NCI-H2081 treated with DMSO at 0.1 percent for 48 hours (cell line): ENCODE results near the gene OPCML.

Source experiments
- DNase-seq: peaks from one replicate; lab custom pipeline; 2025; lab: John Stamatoyannopoulos, UW

OPCML gene

DNA sequence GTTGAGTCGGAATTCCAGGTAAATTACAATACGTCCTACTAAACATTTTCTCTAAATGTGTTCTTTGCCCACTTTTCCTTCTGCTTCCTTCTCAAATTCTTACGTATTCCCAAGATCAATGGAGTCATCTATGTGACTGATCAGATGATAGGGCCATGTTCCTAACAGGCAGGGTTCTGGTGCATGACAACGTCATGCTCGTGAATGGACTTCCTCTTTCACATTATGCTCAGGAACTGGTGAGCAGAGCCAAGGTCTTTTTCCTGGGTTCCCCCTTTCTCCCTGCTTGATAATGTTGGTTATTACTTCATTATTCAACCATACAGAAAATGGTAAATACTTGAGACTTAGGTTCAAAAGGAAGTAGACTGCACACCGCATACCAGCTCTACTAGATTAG, 789.4 kb downstream of the OPCML start:
- no peak for DNase-seq

DNA sequence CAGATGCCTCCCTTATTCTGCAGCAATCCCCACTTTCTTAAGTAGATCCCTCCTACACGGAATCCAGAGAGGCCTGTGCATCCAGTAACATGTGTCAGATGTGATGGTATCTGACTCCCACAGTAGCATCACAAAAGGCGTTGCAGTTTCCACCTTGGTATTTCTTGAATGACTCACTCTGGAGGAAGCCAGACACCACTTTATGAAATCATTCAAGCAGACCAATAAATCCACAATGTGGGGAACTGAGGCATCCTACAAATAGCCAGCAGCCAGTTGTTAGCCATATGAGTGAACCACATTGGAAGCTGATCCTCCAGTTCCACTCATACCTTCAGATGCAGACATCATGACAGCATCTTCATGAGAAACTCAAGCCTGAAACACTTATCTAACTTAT, 798.1 kb downstream of the OPCML start:
- no peak for DNase-seq

DNA sequence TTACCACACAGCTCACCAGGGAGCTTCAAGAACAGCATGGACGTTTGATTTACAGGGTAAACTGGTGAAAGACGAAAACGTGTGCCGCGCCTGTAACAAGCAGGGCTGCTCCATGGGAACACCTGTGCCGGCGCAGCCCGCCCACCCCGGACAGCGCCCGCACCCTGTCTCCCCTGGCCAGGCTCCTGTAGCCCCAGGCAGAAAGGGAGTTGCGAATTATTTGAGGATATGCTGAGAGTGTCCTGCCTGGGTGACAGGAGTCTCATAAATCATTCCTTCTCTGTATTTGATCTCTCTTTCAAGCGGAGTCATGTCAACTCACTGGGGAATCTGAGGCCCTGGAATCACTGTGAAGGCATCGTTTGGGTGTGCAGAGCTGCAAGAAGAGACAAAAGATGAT, 804.3 kb downstream of the OPCML start:
- DNase-seq, result no peak

DNA sequence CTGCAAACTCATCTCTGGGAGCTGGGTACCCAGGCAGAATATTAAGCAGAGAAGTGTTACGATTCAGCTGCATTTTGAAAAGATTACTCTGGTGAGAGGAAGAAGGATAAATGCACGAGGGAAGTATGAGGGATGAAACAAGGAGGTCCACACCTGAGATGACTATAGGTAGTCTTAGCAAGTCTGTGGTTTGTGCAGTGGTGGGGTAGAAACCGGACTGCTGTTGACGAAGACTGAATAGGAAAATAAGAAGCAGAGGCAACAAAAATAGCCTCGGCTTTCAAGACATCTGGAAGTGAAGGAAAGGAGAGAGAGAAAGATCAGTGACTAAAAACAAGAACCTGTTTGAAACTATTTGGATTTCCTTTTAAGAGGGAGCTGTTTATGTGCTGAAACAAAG, 810.8 kb downstream of the OPCML start:
- no peak for DNase-seq

DNA sequence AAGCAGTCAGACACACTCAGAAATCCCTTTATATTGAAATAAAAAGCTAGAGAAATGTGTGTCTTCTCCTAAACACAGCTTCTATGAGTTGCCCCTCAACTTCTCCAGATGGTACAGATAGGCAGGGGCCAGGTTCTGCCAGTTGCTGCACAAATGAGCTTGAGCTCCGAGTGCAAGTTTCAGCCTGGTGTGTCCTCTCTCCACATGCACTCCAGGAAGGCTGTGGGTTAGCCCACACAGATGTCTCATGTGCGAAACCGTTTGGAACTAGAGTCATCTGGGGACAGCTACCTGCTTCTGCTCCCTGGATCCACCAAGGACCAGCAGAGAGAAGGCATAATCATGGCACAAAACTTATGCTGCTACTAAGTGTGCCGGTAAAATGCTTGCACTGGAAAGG, 812.6 kb downstream of the OPCML start:
- DNase-seq, result no peak

DNA sequence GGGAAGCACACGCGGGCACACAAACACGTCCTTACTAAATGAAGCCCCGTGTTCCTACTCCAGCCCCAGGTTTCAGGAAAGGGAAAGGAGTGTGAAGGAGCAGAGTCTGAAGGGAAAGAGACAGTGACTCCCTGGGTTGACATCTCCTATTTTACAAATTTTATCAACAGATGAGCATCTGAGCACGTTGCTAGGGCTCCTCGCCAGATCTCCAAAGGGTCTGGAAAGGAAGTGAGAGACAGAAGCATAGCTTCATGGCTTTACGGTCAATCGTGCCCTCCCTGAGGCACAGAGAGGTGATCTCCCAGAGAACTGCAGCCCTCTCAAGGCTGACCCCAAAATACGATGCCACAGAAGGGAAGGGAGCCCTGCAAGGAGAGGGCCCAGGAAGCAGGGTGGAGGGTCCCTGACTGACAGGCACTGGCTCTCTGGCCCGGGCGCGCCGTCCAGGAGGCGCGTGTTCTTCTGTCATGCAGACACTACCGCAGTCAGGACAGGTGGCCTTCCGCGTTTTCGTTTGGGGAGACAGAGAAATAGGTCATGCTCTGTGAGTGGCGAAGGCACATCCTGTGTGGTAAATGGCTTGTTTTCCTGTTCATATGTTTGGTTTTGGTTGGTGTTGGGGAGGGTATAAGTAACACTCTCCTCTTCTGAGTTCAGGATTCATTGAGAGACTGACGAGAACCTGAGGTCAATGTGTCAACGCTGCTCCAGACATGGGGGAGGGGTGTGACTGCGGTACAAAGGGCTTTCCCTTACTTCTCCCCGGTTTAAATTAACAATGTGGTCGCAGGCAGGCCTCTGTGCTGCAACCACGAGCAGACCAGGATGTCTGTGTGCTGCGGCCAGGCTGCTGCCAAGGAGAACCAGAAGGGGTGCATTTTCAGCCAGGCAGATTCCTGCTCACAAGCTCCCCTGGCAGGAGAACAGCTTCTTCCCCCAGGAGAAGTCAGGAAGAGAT, 813.3 kb downstream of the OPCML start:
- DNase-seq, result no peak

DNA sequence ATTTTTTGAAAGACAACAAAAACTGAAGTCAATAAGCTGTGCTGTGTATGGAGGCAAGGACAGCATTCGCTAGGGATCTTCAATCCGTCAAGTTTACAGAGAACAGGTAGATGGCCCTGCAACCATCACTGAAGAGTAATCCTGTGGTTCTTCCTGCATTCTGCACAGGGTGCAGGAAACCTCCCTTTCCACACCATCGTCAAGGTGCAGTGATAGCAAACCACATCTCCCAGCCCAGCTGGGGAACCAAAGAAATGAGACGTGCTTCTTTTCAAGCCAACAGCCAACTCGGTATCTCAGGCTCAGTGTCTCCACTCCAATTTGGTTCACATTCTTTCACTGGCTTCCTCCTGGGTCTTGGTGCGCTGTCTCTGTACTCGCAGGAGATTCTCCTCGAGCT, 814.5 kb downstream of the OPCML start:
- DNase-seq, result no peak

DNA sequence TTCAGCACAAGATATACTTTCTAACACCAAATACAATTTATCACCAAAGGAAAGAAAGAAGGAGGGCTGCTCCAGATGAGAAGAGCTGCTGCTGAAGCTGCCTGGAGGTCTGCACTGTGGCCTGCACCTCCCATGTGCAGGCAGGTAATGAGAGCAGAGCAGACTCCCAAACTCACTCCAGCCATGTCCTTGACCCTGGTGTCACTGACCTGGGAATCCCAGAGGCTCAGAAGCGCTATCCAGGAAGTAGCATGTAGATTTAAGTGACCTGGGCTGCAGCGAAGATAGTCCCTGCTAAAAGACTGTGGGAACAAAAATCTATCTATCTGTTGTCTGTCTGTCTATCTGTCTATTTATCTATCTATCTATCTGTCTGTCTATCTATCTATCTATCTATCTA, 816.3 kb downstream of the OPCML start:
- no peak for DNase-seq

DNA sequence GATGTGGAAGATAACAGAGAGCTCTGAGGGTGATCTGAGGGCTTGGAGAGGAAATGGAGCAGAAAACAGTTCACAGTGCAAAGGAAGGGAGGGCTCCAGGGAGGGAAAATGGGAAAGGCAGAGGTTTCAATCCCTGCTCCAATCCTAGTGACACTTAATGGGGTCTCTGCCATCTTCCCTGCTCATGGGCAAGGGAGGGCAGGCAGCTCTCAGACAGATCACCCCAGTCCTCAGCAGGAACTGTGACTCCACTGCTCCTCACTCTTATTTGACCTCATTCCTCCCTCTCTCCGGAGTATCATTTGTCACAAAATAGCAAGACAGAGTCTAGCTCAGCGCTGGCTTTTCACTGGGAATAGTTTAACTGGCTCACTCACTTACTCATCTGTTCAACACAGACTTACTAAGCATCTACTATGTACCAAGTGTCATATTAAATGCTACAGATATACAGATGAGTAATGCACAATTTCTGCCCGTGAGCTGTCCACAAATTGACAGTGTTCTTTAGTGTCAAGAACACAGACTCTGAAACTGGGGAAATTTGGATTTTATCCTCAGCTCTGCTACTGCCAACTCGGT, 817.4 kb downstream of the OPCML start:
- DNase-seq, result no peak

DNA sequence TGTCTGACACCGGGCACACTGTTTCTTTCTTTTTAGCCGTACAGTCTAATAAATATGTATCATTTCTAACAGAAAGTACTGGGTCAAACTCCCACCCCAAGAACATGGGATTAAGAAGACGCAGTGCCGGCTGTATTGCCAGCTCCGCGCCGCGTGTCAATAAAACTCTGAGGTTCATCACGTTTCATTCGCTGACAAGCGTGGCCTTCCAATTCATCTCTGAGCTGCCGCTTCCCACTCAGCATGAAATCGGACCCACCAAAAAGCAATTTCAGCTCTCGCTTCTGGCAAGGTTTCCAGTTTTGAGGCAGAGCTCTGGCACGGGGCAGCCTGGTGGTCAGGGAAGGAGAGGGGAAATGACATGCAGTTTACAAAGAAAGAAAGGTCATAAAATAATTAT, 819.8 kb downstream of the OPCML start:
- DNase-seq, result no peak

DNA sequence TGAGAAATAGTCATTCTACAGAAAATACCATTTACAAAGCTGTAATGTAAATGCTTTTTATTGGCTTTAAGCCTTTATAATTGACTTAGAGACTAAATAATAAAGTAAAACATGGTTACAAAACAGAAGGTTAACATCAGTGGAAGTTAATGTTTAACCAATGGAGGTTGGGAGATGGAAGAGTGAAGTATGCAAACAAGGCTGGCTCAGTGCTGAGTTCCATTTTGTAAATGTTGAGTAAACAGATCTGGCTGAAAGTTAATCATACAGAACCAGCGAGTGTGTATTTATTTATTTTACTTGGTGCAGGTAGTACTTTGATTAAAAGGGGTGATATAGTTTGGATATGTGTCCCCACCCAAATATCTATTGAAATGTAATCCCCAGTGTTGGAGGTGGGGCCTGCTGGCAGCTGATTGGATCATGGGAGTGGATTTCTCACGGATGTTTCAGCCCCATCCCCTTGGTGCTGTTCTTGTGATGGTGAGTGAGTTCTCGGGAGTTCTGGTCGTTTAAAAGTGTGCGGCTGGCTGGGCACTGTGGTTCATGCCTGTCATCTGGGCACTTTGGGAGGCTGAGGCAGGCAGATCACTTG, 827.4 kb downstream of the OPCML start:
- DNase-seq, result no peak

DNA sequence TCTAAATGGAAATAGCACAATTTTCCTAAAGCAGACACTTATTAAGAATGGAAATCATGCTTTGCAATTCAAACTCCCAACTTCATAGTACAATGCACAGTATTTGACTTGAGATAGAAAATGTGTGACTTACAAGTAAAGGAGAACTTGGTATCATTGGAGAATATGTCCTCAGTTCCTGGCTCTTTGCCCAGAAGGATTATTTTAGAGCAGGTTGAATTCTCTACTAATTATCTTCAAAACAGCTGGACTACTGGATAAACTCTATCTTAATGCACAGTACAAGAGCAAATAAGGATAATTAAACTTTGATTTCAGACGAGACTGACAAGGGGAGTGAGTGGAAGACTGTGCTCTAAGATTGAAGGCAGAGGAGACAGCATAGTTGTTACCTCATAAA, 839.4 kb downstream of the OPCML start:
- DNase-seq, result no peak

DNA sequence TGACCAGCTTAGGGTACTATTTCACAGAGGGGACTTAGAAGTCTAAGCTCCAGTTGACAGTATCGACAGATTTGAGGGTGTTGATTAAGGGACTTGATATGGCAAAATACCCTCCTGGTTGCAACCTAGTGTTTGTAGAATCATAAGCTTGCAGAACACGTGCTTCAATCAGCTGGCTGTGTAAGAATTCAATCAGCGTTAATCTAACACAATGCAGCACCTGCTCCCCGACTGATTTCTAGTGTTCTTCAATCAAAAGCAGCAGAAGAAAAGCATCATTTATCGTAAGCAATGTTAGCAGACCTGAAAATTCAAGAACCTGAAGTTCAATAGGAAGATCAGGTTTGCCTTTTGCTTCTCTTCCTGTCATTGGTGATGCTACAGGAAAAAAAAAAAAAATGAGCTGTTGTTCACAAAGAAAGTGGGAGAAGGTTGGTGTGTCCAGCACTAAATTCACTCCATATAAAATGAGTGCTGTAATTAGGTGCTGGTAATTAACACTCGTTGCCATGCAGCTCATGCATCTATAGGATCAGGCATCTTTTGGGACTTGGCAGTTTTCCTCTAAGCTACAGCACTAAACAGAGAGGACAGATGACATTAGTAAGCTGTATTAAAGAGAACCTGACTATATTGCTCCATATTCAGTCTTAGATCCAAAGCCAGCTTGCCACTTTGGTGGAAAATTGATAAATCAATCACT, 840.3 kb downstream of the OPCML start:
- DNase-seq, result no peak

DNA sequence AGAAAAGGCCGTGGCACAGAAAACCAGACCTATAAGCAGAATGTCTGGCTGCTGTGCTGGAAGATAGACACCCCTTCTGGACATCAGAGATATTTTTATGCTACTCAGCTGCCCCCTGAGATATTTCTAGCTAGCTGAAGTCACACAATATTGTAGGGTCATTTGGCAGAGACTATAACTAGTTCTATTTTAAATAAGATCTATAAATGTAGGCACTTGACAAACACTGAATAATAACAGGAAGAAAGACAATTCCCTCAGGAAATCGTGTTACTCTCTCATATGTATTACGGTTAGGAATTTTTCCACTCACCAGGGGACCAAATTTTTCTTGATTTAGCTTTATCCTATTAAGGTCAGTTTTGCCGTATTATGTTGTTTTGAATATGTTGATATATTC, 845.4 kb downstream of the OPCML start:
- DNase-seq, result no peak

DNA sequence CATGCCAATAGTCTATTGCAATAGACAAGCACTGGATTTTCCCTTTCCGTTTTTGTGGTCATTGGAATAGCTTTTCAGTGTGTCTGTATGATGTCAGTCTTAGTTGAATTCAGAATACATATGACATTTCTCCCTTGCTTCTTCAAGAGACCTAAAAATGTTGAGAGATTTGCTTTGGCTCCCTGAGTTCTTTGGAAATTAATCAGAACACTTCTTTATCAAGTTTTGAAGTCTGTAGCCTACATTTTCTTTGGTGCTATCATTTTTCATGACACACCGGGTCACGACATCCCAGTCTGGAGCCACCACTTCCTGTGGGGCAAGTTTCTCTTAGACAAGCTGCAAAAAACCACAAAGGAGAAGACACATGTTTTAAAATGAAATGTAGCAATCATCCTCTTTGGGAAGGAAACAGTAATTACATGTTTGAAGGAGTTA, 847.1 kb downstream of the OPCML start:
- no peak for DNase-seq

DNA sequence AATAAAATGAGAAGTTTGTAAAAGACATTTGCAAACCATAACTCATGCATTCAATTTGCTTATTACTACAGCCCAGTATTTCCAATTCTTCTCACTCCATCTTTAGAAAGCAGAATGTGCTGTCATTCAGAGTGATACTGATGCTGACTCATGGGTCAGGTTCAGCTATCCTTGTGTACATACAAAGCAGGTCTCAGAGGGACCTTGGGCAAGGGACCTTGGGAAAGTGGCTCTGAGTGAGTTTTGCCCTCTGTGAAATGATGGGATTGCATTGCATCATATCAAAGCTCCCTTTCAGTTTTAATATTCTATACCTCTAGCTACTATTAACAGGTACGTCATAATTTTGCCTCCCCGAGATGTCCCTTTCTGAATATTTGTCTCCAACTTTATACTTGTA, 848.7 kb downstream of the OPCML start:
- DNase-seq, result no peak

DNA sequence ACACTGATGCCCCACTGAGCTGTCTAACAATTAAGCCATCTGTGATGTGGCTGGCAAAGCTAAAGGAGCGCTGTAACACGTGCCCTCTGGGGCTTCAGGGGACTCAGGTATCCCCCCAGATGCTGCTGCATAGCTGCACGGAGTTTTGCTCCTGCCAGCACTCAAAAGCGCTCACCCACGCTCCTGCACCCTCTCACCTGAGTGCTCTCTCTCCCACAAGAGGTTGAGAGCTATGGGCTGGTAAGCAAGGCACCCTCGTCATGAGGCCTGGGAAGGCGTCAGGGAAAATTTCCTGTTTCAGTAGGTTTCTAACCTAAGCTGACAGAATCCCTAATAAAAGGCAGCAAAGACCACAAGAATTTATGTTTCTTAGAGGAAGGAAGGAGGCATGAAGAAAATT, 850.3 kb downstream of the OPCML start:
- DNase-seq, result no peak

DNA sequence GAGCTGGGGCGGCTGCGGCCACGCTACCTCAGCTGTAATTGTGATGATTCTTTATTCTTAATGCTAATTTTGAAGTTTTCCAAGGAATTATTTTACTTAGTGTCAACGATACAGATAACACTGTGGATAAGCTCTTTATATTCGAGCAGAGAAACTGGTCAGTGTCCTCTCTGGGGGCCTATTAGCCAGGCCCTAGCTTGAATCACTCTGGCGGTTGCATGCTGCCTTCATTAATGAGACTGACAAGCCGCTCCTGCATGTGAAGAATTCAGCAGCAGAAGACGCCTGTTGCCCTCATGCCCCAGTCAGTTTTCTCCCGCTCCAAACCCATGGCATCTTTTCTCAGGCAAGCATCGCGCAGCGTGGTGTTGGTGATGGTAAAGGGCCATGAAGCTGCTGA, 851.7 kb downstream of the OPCML start:
- no peak for DNase-seq

DNA sequence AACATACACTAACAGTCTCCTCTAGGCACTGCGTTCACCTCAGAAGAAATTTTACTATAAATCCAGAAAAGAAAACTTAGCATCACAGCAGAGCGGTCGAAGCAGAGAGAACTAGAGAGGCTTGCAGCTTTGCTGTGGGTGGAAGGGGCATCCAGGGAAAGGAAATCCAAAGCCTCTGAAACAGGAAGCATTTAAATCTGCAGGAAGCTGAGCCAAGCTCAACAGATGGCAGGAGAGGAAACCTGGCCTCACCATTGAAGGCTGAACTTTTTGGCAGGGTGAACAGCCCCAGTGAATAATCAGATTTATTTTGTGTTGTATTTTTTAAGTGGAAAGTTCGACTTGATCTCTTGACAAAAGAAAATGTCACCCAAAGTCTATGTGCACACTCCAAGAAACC, 858.1 kb downstream of the OPCML start:
- DNase-seq, result no peak

DNA sequence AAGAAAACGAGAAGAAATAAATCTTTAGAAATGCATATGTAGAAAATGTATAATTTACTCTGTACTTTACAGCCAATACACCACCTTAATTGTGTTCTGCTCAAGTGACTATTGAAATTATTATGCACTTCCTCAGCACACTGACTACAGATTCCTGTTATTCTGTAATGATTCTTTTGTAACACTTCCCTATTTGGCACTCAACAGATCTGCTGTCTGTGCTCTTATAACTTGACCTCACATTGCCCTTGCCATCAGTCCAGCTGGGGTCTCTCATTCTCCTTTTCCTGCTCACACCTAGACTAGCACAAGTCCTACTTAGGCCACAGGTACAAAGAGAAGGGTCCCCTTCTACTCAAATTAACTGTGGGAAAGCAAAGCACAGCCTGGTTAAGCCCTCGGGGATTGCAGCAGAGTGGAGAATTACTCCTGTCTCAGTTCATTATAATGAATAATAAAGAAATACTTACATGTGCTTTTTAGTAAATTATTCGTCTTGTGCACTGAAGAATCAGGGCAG, 860.4 kb downstream of the OPCML start:
- DNase-seq, result no peak

DNA sequence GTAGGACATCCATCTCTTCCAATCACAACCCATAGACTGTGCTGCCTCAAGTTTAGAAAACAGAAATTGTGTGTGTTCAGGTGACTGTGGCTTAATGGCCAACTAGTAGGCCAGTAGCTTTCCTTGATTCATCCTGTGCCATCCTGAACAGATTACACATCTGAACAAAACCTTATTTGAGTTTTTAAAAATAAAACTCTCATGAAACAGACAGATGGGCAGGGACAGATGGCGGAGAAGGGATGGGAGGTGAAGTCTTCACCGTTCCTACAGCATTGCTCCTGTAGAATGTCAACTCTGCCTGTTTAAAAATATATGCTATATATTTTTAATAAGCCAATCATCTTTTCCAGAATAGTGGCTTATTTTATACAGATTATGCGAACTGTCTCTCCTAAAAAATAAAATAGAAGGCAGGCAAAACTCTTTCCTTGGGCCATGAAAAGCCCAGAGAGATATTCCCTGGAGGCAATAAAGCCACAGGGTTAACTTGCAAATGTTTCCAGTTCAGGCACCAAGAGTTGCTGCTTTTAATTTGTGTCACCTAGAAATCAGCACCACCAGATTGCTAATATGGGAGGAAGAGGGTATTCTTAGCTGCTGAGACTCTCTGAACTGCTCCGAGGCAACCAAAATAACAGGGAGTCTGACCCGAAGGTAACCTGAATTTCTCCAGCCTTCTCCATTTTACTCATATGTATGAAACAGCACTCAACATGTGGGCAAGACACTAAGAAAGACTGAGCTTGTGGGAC, 861.2 kb downstream of the OPCML start:
- DNase-seq, result no peak

DNA sequence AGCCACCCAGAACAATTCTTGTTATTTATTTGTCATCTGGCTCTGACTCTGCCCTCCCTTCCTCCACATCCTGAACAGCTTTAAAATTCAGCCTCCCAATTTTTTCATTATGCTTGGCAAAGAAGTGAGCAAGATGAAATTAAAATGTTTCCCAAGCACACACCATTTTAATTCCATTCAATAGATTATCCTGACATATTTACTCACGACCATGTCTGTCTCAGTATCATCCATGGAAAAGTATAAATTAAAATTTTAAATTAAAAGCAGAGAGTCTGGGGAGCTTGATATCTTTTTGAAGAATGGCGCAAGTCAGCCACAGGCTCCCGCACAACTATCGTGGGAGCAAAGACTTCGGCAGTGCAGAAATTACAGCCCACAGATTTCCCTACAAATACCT, 862.4 kb downstream of the OPCML start:
- no peak for DNase-seq
